ENCODE results near the gene GPC6.

Gene GPC6

DNA sequence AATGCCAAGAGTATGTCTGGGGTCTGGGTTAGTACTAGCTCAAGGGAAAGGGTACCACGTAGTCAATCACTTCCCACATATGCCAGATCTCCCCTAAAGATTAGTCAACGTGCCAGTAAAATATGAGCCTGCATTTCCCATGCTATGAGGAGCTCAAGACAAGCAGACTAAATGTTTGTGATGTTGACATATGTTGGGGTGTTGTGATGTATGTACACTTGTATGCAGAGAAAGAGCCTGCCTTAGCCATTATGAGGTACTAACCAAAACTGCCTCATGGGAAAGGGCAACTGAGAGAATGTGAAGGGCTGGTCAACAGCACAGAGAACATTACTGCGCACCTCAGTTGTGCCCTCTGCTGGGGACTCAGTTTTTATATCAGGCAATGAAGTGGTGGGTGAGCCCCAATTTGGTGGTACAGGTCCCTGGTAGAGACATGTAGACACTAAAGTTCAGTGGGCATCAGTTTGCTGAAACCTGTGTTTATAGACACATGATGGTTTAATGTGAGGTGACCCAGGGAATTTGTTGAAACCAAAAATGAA is 965.9 kb downstream of the GPC6 start:
- DNase-seq (ENCODE audit: low read depth) = no peak
- in situ Hi-C loops (cut with HindIII; ENCODE audit: low sequenced_read_pairs) = no loop called here
- TF ChIP-seq, protein P1, sequence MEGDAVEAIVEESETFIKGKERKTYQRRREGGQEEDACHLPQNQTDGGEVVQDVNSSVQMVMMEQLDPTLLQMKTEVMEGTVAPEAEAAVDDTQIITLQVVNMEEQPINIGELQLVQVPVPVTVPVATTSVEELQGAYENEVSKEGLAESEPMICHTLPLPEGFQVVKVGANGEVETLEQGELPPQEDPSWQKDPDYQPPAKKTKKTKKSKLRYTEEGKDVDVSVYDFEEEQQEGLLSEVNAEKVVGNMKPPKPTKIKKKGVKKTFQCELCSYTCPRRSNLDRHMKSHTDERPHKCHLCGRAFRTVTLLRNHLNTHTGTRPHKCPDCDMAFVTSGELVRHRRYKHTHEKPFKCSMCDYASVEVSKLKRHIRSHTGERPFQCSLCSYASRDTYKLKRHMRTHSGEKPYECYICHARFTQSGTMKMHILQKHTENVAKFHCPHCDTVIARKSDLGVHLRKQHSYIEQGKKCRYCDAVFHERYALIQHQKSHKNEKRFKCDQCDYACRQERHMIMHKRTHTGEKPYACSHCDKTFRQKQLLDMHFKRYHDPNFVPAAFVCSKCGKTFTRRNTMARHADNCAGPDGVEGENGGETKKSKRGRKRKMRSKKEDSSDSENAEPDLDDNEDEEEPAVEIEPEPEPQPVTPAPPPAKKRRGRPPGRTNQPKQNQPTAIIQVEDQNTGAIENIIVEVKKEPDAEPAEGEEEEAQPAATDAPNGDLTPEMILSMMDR (IDR thresholded peaks at IDR 0.05; ENCODE audit: low read depth, low read length, missing control alignments) = peak; percentile 39
- no peak overlapping the region for H3K4me3 ChIP-seq (ENCODE audit: low read depth, low read length)

DNA sequence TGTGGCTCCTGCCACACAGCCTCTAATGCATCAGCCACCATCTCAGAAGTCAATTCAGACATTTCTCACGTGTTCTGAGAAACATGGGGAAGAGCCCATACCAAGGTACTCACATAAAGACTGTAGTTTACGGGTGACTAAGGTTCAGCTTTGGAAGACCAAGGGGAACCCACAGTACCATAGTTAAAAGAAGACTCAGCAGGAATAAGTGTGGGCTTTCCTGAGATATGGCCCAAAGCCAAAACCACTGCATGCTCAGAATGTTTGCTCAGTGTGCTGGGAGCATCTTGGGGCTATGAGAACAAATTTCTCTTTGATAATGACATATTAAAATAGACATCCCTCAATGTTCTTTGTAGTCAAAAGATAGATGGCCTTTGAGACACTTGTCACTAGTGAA is 969.1 kb downstream of the GPC6 start:
- H3K4me3 ChIP-seq (ENCODE audit: low read depth, low read length) = no peak overlapping the region
- DNase-seq (ENCODE audit: low read depth) = peak; percentile 93
- TF ChIP-seq, protein P1 (IDR thresholded peaks at IDR 0.05; ENCODE audit: low read depth, low read length, missing control alignments) = no peak
- in situ Hi-C loops (cut with HindIII; ENCODE audit: low sequenced_read_pairs) = no loop called here

DNA sequence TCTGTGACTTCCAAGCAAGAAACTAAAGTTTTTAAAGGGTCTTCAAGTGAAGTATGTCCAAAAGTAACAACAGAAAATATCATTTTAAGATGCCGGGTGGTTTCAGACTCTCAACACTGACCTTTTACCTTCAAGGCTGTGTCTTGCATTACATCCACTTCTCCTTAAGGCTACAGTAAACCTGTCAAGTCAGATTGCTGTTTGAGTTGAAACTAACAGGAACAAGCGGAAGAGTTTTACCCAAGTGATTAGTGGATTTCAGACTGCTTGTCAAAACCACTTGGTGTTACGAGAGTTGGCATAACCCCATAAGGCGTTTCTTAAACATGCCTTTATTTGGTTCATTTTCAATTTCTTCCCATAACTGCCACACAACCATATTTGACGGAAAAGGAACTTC is 969.8 kb downstream of the GPC6 start:
- DNase-seq (ENCODE audit: low read depth) = no peak
- TF ChIP-seq, protein P1 (IDR thresholded peaks at IDR 0.05; ENCODE audit: low read depth, low read length, missing control alignments) = no peak
- H3K4me3 ChIP-seq (ENCODE audit: low read depth, low read length) = no peak overlapping the region
- in situ Hi-C loops (cut with HindIII; ENCODE audit: low sequenced_read_pairs) = no loop called here

DNA sequence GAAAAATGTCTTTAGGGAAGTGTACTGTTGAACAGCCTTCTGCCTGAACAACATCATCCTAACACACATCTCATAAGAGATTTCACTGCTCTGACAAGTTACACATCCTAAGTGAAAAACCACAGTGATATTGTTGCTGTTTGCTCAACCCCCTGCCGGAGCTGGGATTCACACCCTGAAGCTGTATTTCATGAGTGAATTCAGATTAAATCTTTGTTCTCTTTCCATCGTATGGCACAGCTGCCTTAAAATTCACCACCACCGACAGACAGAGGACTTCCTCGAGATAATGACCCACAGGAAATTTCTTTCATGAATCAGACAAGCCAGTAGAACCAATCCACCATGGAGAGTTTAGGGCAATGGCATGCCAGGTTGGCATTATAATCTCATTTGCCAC is 972.1 kb downstream of the GPC6 start:
- DNase-seq (ENCODE audit: low read depth) = peak; percentile 27
- in situ Hi-C loops (cut with HindIII; ENCODE audit: low sequenced_read_pairs) = no loop called here
- H3K4me3 ChIP-seq (ENCODE audit: low read depth, low read length) = no peak overlapping the region
- TF ChIP-seq, protein P1 (IDR thresholded peaks at IDR 0.05; ENCODE audit: low read depth, low read length, missing control alignments) = no peak

DNA sequence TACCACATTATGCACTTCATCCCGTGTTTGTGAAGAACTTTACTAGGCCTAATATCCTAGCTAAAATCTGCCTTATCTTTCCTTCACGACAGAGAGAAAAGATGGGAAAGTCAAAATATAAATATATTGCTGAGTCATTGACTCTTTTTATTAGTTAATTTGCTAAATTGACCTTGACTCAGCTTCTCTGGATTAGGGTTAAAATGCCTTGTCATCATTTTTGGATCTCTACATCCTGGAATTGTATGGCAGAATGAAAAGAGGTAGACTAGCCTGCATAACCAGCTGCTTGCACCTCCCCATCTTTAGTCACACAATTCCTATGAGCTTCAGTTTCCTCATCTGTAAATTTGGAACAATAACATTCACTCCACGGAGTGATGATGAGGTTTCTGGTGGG is 972.5 kb downstream of the GPC6 start:
- in situ Hi-C loops (cut with HindIII; ENCODE audit: low sequenced_read_pairs) = no loop called here
- TF ChIP-seq, protein P1 (IDR thresholded peaks at IDR 0.05; ENCODE audit: low read depth, low read length, missing control alignments) = no peak
- no peak for DNase-seq (ENCODE audit: low read depth)
- no peak overlapping the region for H3K4me3 ChIP-seq (ENCODE audit: low read depth, low read length)

DNA sequence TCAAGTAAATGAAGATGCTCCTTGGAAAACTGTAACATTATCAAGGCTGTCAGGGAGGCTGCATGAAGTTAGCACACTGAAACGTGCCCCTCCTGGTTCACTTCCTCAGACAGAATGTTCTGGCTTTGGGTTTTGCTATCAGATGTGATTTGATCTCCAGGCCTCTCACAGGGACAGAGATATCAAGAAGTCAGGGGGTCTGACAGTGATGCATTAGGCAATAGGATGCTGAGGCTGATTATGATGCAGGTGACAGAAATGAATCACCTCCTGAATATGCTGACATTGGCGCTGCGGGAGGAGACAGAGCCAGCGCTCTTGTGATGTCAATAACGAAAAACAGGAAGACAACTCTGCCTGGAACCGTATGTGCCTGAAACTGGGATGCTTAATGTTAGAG is 974.4 kb downstream of the GPC6 start:
- no peak for DNase-seq (ENCODE audit: low read depth)
- TF ChIP-seq, protein P1 (IDR thresholded peaks at IDR 0.05; ENCODE audit: low read depth, low read length, missing control alignments) = no peak
- no peak overlapping the region for H3K4me3 ChIP-seq (ENCODE audit: low read depth, low read length)
- in situ Hi-C loops (cut with HindIII; ENCODE audit: low sequenced_read_pairs) = no loop called here

DNA sequence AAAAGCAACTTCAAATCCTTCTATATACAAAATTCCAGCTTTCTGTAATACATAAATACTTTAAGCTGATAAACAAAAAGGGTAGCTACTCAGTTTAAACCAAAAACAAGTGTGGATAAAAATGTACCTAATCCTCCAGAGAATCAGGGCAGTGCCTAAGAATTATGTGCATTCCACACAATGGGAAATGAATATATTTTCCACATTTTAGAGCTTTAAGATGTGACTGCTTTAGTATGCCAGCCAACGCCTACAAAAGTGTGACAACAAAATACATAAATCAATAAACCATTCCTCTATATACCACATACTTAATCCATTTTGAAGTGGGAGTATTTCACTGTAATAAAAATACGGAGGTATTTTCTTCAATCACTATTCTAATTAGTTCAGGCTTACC is 977.6 kb downstream of the GPC6 start:
- no peak for DNase-seq (ENCODE audit: low read depth)
- H3K4me3 ChIP-seq (ENCODE audit: low read depth, low read length) = no peak overlapping the region
- in situ Hi-C loops (cut with HindIII; ENCODE audit: low sequenced_read_pairs) = no loop called here
- TF ChIP-seq, protein P1 (IDR thresholded peaks at IDR 0.05; ENCODE audit: low read depth, low read length, missing control alignments) = no peak
